Measurements from ENCODE around the gene ALG2. TPM values are rescaled to one million over a fixed set of nuclear protein-coding genes. Genes with fewer than 3 reads are reported as not detected.
A peak's percentile ranks its signal among the peaks of the same experiment; 100 is the strongest.

ALG2 gene
- total and polyA plus RNA-seq, 2 of the 13 experiments (the other 11 are each of a cell fraction or from before 2014, with no cell fraction given), result 46.2 to 49.0 TPM

- TF ChIP-seq ZBED4 (CRISPR knock-in tag; IDR thresholded peaks at IDR 0.05; ENCODE audit: borderline replicate concordance) (0 out of 2 replicates have a peak, but pooled peaks have one; percentile 16), HINFP (CRISPR knock-in tag; IDR thresholded peaks at IDR 0.05; ENCODE audit: low read depth) (no peak), NFIB (CRISPR knock-in tag; IDR thresholded peaks at IDR 0.05; ENCODE audit: borderline replicate concordance) (no peak), ZNF580 (CRISPR knock-in tag; IDR thresholded peaks at IDR 0.05; ENCODE audit: borderline replicate concordance, low read depth) (peak; percentile 39; the same call in 1 of the 2 replicates), CTCF (CRISPR knock-in tag; IDR thresholded peaks at IDR 0.05) (no peak), ZNF572 (CRISPR knock-in tag; IDR thresholded peaks at IDR 0.05) (no peak), HCFC1 (IDR thresholded peaks at IDR 0.05; ENCODE audit: low read depth, low read length) (no peak), ZNF160 (CRISPR knock-in tag; IDR thresholded peaks at IDR 0.05) (0 out of 2 replicates have a peak, but pooled peaks have one; percentile 50), CREB3 (CRISPR knock-in tag; IDR thresholded peaks at IDR 0.05) (no peak), ZBTB49 (CRISPR knock-in tag; IDR thresholded peaks at IDR 0.05; ENCODE audit: borderline replicate concordance) (no peak), MTA3 (CRISPR knock-in tag; IDR thresholded peaks at IDR 0.05) (no peak), IRX3 (CRISPR knock-in tag; IDR thresholded peaks at IDR 0.05; ENCODE audit: borderline replicate concordance, low read depth) (no peak), ETV6 (CRISPR knock-in tag; conservative IDR thresholded peaks at IDR 0.05) (no peak), ZNF275 (CRISPR knock-in tag; IDR thresholded peaks at IDR 0.05; ENCODE audit: borderline replicate concordance) (no peak)
Observed at GRCh38 chr9:99172124-99173091, 49.3 kb downstream of the ALG2 start (continued).

Measured in HepG2 (cell line).